ENCODE data around the gene FCRLB.

Gene FCRLB

GRCh38 chr1:161706482-161707347 is 14.6 kb upstream of the FCRLB start, which contains the start of gene FCRLA (continued):
- no peak for TF ChIP-seq ZNF488 (tag by site-specific recombination; IDR thresholded peaks at IDR 0.05)
- no peak for TF ChIP-seq ZNF501 (tag by site-specific recombination; IDR thresholded peaks at IDR 0.05)
- TF ChIP-seq SP3 (tag by site-specific recombination; IDR thresholded peaks at IDR 0.05): no peak; the same call in 1 of the 2 replicates
- TF ChIP-seq, protein P1, sequence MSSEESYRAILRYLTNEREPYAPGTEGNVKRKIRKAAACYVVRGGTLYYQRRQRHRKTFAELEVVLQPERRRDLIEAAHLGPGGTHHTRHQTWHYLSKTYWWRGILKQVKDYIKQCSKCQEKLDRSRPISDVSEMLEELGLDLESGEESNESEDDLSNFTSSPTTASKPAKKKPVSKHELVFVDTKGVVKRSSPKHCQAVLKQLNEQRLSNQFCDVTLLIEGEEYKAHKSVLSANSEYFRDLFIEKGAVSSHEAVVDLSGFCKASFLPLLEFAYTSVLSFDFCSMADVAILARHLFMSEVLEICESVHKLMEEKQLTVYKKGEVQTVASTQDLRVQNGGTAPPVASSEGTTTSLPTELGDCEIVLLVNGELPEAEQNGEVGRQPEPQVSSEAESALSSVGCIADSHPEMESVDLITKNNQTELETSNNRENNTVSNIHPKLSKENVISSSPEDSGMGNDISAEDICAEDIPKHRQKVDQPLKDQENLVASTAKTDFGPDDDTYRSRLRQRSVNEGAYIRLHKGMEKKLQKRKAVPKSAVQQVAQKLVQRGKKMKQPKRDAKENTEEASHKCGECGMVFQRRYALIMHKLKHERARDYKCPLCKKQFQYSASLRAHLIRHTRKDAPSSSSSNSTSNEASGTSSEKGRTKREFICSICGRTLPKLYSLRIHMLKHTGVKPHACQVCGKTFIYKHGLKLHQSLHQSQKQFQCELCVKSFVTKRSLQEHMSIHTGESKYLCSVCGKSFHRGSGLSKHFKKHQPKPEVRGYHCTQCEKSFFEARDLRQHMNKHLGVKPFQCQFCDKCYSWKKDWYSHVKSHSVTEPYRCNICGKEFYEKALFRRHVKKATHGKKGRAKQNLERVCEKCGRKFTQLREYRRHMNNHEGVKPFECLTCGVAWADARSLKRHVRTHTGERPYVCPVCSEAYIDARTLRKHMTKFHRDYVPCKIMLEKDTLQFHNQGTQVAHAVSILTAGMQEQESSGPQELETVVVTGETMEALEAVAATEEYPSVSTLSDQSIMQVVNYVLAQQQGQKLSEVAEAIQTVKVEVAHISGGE (tag by site-specific recombination; conservative IDR thresholded peaks at IDR 0.05; ENCODE audit: low read depth): no peak
- TF ChIP-seq ZNF449 (tag by site-specific recombination; IDR thresholded peaks at IDR 0.05): peak; percentile 71; the same call in 1 of the 2 replicates
- no peak for TF ChIP-seq ZNF311 (tag by site-specific recombination; IDR thresholded peaks at IDR 0.05; ENCODE audit: borderline replicate concordance)
- TF ChIP-seq ZBTB8A (tag by site-specific recombination; IDR thresholded peaks at IDR 0.05): no peak
- TF ChIP-seq KLF17 (tag by site-specific recombination; IDR thresholded peaks at IDR 0.05): no peak
- TF ChIP-seq ZNF394 (tag by site-specific recombination; IDR thresholded peaks at IDR 0.05; ENCODE audit: borderline replicate concordance): peak; percentile 66; the same call in 1 of the 2 replicates
- no peak for TF ChIP-seq ZNF677 (tag by site-specific recombination; IDR thresholded peaks at IDR 0.05)
- TF ChIP-seq, protein P2, sequence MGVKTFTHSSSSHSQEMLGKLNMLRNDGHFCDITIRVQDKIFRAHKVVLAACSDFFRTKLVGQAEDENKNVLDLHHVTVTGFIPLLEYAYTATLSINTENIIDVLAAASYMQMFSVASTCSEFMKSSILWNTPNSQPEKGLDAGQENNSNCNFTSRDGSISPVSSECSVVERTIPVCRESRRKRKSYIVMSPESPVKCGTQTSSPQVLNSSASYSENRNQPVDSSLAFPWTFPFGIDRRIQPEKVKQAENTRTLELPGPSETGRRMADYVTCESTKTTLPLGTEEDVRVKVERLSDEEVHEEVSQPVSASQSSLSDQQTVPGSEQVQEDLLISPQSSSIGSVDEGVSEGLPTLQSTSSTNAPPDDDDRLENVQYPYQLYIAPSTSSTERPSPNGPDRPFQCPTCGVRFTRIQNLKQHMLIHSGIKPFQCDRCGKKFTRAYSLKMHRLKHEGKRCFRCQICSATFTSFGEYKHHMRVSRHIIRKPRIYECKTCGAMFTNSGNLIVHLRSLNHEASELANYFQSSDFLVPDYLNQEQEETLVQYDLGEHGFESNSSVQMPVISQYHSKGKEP (tag by site-specific recombination; IDR thresholded peaks at IDR 0.05): no peak
- TF ChIP-seq, protein P3, sequence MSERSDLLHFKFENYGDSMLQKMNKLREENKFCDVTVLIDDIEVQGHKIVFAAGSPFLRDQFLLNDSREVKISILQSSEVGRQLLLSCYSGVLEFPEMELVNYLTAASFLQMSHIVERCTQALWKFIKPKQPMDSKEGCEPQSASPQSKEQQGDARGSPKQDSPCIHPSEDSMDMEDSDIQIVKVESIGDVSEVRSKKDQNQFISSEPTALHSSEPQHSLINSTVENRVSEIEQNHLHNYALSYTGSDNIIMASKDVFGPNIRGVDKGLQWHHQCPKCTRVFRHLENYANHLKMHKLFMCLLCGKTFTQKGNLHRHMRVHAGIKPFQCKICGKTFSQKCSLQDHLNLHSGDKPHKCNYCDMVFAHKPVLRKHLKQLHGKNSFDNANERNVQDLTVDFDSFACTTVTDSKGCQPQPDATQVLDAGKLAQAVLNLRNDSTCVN (tag by site-specific recombination; optimal IDR thresholded peaks at IDR 0.05): no peak
- TF ChIP-seq ZNF426 (tag by site-specific recombination; IDR thresholded peaks at IDR 0.05): no peak
- no peak for TF ChIP-seq KLF16 (tag by site-specific recombination; IDR thresholded peaks at IDR 0.05)
- no peak for TF ChIP-seq GLIS2 (tag by site-specific recombination; IDR thresholded peaks at IDR 0.05)
- TF ChIP-seq ZNF366 (tag by site-specific recombination; conservative IDR thresholded peaks at IDR 0.05): peak; percentile 67
- no peak for TF ChIP-seq ZNF76 (tag by site-specific recombination; IDR thresholded peaks at IDR 0.05; ENCODE audit: borderline replicate concordance, low read depth)
- no peak for TF ChIP-seq ZNF521 (tag by site-specific recombination; IDR thresholded peaks at IDR 0.05)
- TF ChIP-seq ZNF548 (tag by site-specific recombination; IDR thresholded peaks at IDR 0.05): no peak
- TF ChIP-seq, protein P4, sequence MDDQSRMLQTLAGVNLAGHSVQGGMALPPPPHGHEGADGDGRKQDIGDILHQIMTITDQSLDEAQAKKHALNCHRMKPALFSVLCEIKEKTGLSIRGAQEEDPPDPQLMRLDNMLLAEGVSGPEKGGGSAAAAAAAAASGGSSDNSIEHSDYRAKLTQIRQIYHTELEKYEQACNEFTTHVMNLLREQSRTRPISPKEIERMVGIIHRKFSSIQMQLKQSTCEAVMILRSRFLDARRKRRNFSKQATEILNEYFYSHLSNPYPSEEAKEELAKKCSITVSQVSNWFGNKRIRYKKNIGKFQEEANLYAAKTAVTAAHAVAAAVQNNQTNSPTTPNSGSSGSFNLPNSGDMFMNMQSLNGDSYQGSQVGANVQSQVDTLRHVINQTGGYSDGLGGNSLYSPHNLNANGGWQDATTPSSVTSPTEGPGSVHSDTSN (CRISPR knock-in tag; IDR thresholded peaks at IDR 0.05): no peak
- 0 out of 2 replicates have a peak, but pooled peaks have one; percentile 5 for TF ChIP-seq PRDM1 (tag by site-specific recombination; IDR thresholded peaks at IDR 0.05)
- TF ChIP-seq GFI1B (tag by site-specific recombination; IDR thresholded peaks at IDR 0.05): no peak
- TF ChIP-seq ZNF660 (tag by site-specific recombination; IDR thresholded peaks at IDR 0.05): no peak
- peak; percentile 54; the same call in 1 of the 2 replicates for TF ChIP-seq ZBTB17 (tag by site-specific recombination; IDR thresholded peaks at IDR 0.05)
- no peak for TF ChIP-seq ZNF473 (tag by site-specific recombination; IDR thresholded peaks at IDR 0.05)

Data from HEK293 (cell line).